SK-N-MC (cell line): ENCODE results near the gene TMPRSS4.

Experiments
- EZH2 ChIP-seq: fragments of 200-600 bp; sonication (generic); IDR thresholded peaks from one replicate; pipeline ENCODE4 v1.6.1; 2017; ENCODE audit warnings: antibody characterized with exemption
- FOXP2 ChIP-seq: optimal IDR thresholded peaks from 2 replicates; pipeline ENCODE3; 2011; ENCODE audit warnings: mild to moderate bottlenecking, moderate library complexity; ENCODE audit not compliant: insufficient read depth; ENCODE audit errors: extremely low read length, control extremely low read depth
- POLR2AphosphoS5 ChIP-seq: IDR thresholded peaks from 2 replicates; pipeline ENCODE4 v1.6.1; 2012; ENCODE audit warnings: mild to moderate bottlenecking, low read depth, low read length, borderline replicate concordance

DNA sequence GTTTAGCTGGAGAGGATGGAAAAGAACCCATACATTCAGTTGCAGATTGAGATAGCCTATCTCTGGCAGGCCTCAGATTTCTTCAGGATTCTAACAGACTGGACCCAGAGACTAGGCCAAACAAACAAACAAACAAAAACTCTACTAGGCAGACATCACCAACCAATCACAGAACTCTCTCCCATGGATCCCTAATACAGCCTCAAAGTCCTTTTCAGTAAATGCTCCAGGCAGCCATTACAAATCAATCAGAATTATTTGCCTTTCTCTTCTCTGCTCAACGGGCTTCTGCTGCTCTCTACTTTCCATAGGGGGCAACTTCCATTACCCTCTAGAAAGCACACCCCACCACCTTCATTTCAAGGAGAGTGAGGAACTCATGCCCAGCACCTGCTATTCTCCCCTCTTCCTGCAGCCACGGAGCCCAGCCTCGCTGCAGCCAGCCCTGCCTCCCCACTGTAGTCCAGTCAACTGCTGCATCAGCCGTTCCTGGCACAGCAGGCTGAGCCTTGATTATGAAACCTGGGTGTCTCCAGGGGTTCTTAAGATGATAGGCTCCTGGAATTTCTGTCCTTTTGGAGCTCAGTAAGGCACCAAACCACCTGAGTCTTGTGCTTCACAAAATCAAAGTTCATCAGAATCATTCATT, 28.9 kb downstream of the TMPRSS4 start:
- TF ChIP-seq POLR2AphosphoS5 (no peak), EZH2 (no peak), FOXP2 (no peak)
